HG03439 (cell line): ENCODE data around the gene TNFAIP3.
"Not testable (repeated sequence)": the region's sequence is repeated elsewhere in the genome, so short reads cannot be mapped to it uniquely, and the experiment has no call there.

Source experiments
- ATAC-seq: cut with Tn5 transposase; IDR thresholded peaks from one replicate; pipeline ENCODE4 v1.9.1; 2021; ENCODE audit warnings: mild to moderate bottlenecking, moderate library complexity; ENCODE audit not compliant: unreplicated experiment

Gene TNFAIP3

GRCh38 chr6:137877113-137877512 is 10.1 kb downstream of the TNFAIP3 start:
- no peak for ATAC-seq

GRCh38 chr6:137877606-137878005 is 10.5 kb downstream of the TNFAIP3 start:
- no peak for ATAC-seq

- no peak for ATAC-seq
Observed at GRCh38 chr6:137878029-137878428, 11.0 kb downstream of the TNFAIP3 start.

- no peak for ATAC-seq
Observed at GRCh38 chr6:137878486-137879285, 11.6 kb downstream of the TNFAIP3 start.

GRCh38 chr6:137879299-137879698 is 12.2 kb downstream of the TNFAIP3 start:
- no peak for ATAC-seq

- no peak for ATAC-seq
Observed at GRCh38 chr6:137879885-137880745, 13.1 kb downstream of the TNFAIP3 start.

- no peak for ATAC-seq
Observed at GRCh38 chr6:137880746-137881521, 13.9 kb downstream of the TNFAIP3 start.

GRCh38 chr6:137881522-137881886 is 14.4 kb downstream of the TNFAIP3 start:
- no peak for ATAC-seq

GRCh38 chr6:137882225-137882961 is 15.3 kb downstream of the TNFAIP3 start:
- no peak for ATAC-seq

GRCh38 chr6:137883400-137884148 is 16.5 kb downstream of the TNFAIP3 start:
- no peak for ATAC-seq

- no peak for ATAC-seq
Observed at GRCh38 chr6:137884149-137884909, 17.3 kb downstream of the TNFAIP3 start.

GRCh38 chr6:137884910-137885229 is 17.8 kb downstream of the TNFAIP3 start:
- not testable (repeated sequence) for ATAC-seq

- not testable (repeated sequence) for ATAC-seq
Observed at GRCh38 chr6:137886226-137886625, 19.2 kb downstream of the TNFAIP3 start.

- no peak for ATAC-seq
Observed at GRCh38 chr6:137890983-137891537, 24.0 kb downstream of the TNFAIP3 start.

- no peak for ATAC-seq
Observed at GRCh38 chr6:137892271-137892708, 25.2 kb downstream of the TNFAIP3 start.

GRCh38 chr6:137893181-137893580 is 26.1 kb downstream of the TNFAIP3 start:
- no peak for ATAC-seq

- ATAC-seq: no peak
Observed at GRCh38 chr6:137893726-137894125, 26.7 kb downstream of the TNFAIP3 start.

GRCh38 chr6:137894378-137894777 is 27.3 kb downstream of the TNFAIP3 start:
- not testable (repeated sequence) for ATAC-seq
